ENCODE measurements around the gene MAGEA3.

GRCh38 chrX:152738560-152738959 is 40.0 kb downstream of the MAGEA3 start:
- TF ChIP-seq CTCF (IDR thresholded peaks at IDR 0.05) (no peak), POLR2A (IDR thresholded peaks at IDR 0.05) (no peak)
